Lung (tissue), 12 donors: Measurements from ENCODE around the gene NRIP3. TPM values are rescaled to one million over a fixed set of nuclear protein-coding genes. Genes with fewer than 3 reads are reported as not detected.
A peak's percentile ranks its signal among the peaks of the same experiment; 100 is the strongest.

Experiments used
- ATAC-seq: fragments of 200-7000 bp; cut with Tn5 transposase; one replicate; pipeline ENCODE4 v1.9.1; 2020; ENCODE audit warnings: moderate number of reproducible peaks; ENCODE audit not compliant: insufficient read depth, low FRiP score
- DNase-seq, 3 donors: peaks; one replicate each; pipeline ENCODE4 v3.0.0-alpha.2; 2013 to 2017
- H3K27ac ChIP-seq, 2 donors: one replicate each; pipeline ENCODE4 v1.5.1; 2013; ENCODE audit warnings: mild to moderate bottlenecking in 2 of 2, moderate library complexity in 2 of 2, control low read depth in 1 of 2, inconsistent platforms in 1 of 2, low read depth in 1 of 2, low read length in 1 of 2
- H3K27me3 ChIP-seq, 3 donors: one replicate each; pipeline ENCODE4 v1.5.1; 2013; ENCODE audit warnings: low read length in 2 of 3; ENCODE audit not compliant: control insufficient read depth in 3 of 3, insufficient read depth in 3 of 3
- H3K36me3 ChIP-seq, 4 donors: one replicate each; pipeline ENCODE4 v1.5.1; 2013; ENCODE audit warnings: low read length in 4 of 4, mild to moderate bottlenecking in 1 of 4, moderate library complexity in 1 of 4; ENCODE audit not compliant: control insufficient read depth in 4 of 4, insufficient read depth in 4 of 4
- H3K4me1 ChIP-seq, 5 donors: one replicate each; pipeline ENCODE4 v1.5.1; 2013; ENCODE audit warnings: low read length in 5 of 5, mild to moderate bottlenecking in 2 of 5, moderate library complexity in 1 of 5; ENCODE audit not compliant: control insufficient read depth in 5 of 5, insufficient read depth in 5 of 5
- H3K4me3 ChIP-seq: one replicate; pipeline ENCODE4 v1.5.1; 2013; ENCODE audit warnings: mild to moderate bottlenecking, control low read depth, moderate library complexity
- H3K9ac ChIP-seq, 2 donors: one replicate each; pipeline ENCODE4 v1.5.1; 2013; ENCODE audit warnings: low read length in 2 of 2, control low read depth in 1 of 2; ENCODE audit not compliant: insufficient read depth in 1 of 2
- H3K9me3 ChIP-seq, 4 donors: one replicate each; pipeline ENCODE4 v1.5.1; 2013; ENCODE audit warnings: low read length in 3 of 4, mild to moderate bottlenecking in 1 of 4, moderate library complexity in 1 of 4; ENCODE audit not compliant: control insufficient read depth in 4 of 4, insufficient read depth in 3 of 4
- WGBS, 2 donors: extraction: QIAGEN DNeasy Blood & Tissue Kit; methylation state at CpG; one replicate each; pipeline ENCODE4 v1.1.7; 2013; 5-methylcytosine and 5-hydroxymethylcytosine counted together
- polyA plus RNA-seq, 2 donors: library from polyadenylated mRNA; stranded (reverse); fragments of 200-250 nt; gene quantifications; one replicate each; pipeline ENCODE4 v1.2.1, GENCODE V29; 2013
- total RNA-seq, 2 donors: library from RNA; depleted of rRNA in 1 of 2; stranded (reverse); fragments of >200 nt in 1 of 2; gene quantifications; one replicate each; pipeline ENCODE4 v1.2.1, GENCODE V29; 2014 to 2021
- TF ChIP-seq, protein P1 (sequence below): IDR thresholded peaks from 2 replicates; pipeline ENCODE4 v1.5.1; 2012; ENCODE audit warnings: mild to moderate bottlenecking; ENCODE audit errors: control extremely low read depth, extremely low read depth
- donor health status: control.
- donor health status: control.
- donor health status: Bipolar disorder and iron deficiency.
- donor health status: healthy.
- donor health status: DM: yes; HTN: yes; CAD: no.

Gene NRIP3
- total and polyA plus RNA-seq, 4 donors, result 0.28 to 2.2 (median 1.9) TPM

DNA sequence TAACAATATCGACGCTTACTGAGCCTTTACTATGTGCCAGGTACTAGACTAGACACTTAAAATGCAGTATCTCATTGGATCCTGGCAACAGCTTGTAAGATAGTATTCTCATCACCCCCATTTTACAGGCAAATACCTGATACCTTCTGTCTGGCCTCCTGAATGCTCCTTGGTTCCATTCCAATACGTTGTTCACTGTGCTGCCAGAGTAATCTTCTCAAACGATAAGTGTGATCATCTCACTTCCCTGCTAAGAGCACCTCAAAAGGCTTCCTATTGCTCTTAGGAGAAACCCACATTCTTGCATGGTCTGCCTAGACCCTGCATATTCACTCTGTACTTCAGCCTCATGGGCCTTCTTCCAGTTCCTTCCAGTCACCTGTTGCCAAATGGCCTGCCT lies 1.3 kb upstream of the NRIP3 start:
- WGBS, 2 donors, result 84 to 86% methylated on average over 4 of the region's 4 CpGs
- peaks cover 0 to 2% (median 0%) of the 10 kb centered on the region in 4 donors for H3K9me3 ChIP-seq
- no peak overlapping the region for H3K4me3 ChIP-seq
- DNase-seq, result no peak
- TF ChIP-seq, protein P1, sequence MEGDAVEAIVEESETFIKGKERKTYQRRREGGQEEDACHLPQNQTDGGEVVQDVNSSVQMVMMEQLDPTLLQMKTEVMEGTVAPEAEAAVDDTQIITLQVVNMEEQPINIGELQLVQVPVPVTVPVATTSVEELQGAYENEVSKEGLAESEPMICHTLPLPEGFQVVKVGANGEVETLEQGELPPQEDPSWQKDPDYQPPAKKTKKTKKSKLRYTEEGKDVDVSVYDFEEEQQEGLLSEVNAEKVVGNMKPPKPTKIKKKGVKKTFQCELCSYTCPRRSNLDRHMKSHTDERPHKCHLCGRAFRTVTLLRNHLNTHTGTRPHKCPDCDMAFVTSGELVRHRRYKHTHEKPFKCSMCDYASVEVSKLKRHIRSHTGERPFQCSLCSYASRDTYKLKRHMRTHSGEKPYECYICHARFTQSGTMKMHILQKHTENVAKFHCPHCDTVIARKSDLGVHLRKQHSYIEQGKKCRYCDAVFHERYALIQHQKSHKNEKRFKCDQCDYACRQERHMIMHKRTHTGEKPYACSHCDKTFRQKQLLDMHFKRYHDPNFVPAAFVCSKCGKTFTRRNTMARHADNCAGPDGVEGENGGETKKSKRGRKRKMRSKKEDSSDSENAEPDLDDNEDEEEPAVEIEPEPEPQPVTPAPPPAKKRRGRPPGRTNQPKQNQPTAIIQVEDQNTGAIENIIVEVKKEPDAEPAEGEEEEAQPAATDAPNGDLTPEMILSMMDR, result no peak
- peaks cover 0 to 15% (median 3%) of the 10 kb centered on the region in 5 donors for H3K4me1 ChIP-seq
- H3K27ac ChIP-seq, result no peak overlapping the region
- H3K36me3 ChIP-seq, result no peaks in the 10 kb centered on the region
- no peak for ATAC-seq
- H3K27me3 ChIP-seq, result peaks cover 0 to 22% (median 21%) of the 10 kb centered on the region in 3 donors
- no peak overlapping the region for H3K9ac ChIP-seq

DNA sequence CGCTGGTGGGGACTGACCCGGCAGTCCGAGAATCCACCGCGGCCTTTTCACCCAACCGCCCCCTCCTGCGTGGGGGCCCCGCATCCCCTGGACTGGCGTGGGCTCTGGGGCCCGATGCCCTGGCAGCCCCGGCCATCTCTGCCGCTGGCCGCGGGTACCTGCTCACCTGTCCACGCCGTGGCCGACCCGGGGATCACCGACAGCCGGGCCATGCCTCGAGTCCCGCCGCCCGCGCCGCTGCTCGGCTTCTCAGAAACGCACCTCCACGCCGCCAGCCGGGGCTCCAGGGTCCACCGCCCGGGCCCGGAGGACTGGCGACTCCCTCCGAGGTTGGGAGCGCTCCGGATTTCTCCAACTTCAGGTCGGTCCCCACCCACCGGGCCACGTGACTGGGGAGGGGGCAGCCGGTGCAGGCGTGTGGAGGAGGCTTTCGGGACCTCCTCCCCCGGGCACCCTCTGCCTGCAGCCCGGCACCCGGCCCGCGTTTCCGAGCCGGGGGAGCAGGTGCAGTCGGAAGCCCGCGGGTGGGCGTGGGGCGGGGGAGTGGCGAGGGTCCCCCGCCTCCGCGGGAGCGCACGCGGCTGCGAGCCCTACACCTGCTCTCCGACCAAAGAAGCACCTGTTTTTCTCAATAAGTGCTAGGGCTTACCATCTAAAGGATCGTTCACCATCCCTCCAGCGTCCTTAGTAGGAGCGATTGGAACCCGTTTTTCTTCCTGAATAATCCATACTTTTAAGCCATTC lies 554 bp upstream of the NRIP3 start:
- 13 to 14% methylated on average over 51 to 69 of the region's 69 CpGs for WGBS, 2 donors
- H3K4me1 ChIP-seq, result peaks cover 0 to 15% (median 3%) of the 10 kb centered on the region in 5 donors
- no peak overlapping the region for H3K9ac ChIP-seq
- peak in 2 of 3 donors; percentile 22 to 34 for DNase-seq
- H3K27ac ChIP-seq, result no peak overlapping the region
- H3K9me3 ChIP-seq, result peaks cover 0 to 2% (median 0%) of the 10 kb centered on the region in 4 donors
- no peaks in the 10 kb centered on the region for H3K36me3 ChIP-seq
- no peak for ATAC-seq
- H3K27me3 ChIP-seq, result peaks cover 0 to 22% (median 21%) of the 10 kb centered on the region in 3 donors
- TF ChIP-seq, protein P1, result no peak
- peak overlapping the region; percentile 16 for H3K4me3 ChIP-seq

DNA sequence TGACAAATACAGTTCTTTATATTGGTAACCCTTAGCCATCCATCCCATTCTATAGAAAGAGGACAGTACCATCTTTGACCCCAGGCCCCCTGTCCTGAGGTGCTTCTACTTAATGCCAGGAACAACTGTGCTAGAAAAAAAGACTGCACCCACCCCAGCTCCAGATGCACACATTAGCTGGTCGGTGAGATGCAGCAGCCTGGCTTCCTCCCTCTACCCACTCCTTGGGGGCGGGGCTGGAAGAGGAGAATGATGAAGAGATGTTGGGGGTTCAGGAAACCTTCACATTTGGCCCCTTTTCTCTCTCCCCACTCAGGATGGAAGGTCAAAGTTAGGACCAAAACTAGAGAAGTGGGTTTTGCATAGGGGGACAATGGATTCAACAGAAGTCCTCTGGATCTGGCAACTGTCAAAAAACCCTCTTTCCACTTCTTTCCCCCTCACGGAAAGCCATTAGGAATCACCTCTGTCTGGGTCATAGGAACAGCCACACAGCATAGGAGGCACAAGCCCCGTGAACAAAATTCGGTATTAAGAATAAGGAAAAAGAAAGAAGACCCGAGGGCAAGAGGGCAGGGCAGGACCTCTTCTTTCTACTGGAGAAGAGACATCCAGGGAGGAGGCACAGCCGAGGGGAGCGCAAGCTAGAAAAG lies 755 bp downstream of the NRIP3 start:
- no peaks in the 10 kb centered on the region for H3K36me3 ChIP-seq
- DNase-seq, result no peak
- peaks cover 0 to 22% (median 21%) of the 10 kb centered on the region in 3 donors for H3K27me3 ChIP-seq
- H3K4me1 ChIP-seq, result peaks cover 0 to 15% (median 3%) of the 10 kb centered on the region in 5 donors
- H3K9ac ChIP-seq, result no peak overlapping the region
- peaks cover 0 to 2% (median 0%) of the 10 kb centered on the region in 4 donors for H3K9me3 ChIP-seq
- WGBS, 2 donors, result 9 to 13% methylated on average over 8 of the region's 8 CpGs
- no peak for ATAC-seq
- TF ChIP-seq, protein P1, result no peak
- no peak overlapping the region for H3K4me3 ChIP-seq
- no peak overlapping the region for H3K27ac ChIP-seq
